HEK293 (cell line): ENCODE measurements around the gene TCTN1.

Experiments used
- PRDM10 ChIP-seq: fragments of 450-650 bp; formaldehyde crosslinking; IDR thresholded peaks from 2 replicates; pipeline ENCODE4 v1.5.1; 2016; ENCODE audit warnings: missing biosample characterization, missing genetic modification characterization
- PRDM2 ChIP-seq: fragments of 450-650 bp; formaldehyde crosslinking; IDR thresholded peaks from 2 replicates; pipeline ENCODE4 v1.5.1; 2016; ENCODE audit warnings: missing biosample characterization, missing genetic modification characterization, borderline replicate concordance
- PRDM4 ChIP-seq: fragments of 450-650 bp; formaldehyde crosslinking; IDR thresholded peaks from 2 replicates; pipeline ENCODE4 v1.5.1; 2017; ENCODE audit warnings: missing biosample characterization, missing genetic modification characterization
- SP7 ChIP-seq: fragments of 450-650 bp; formaldehyde crosslinking; IDR thresholded peaks from 2 replicates; pipeline ENCODE4 v1.5.1; 2016; ENCODE audit warnings: missing biosample characterization, missing genetic modification characterization
- ZBTB1 ChIP-seq: fragments of 450-650 bp; formaldehyde crosslinking; IDR thresholded peaks from 2 replicates; pipeline ENCODE4 v1.5.1; 2016; ENCODE audit warnings: missing biosample characterization, missing genetic modification characterization
- ZNF280C ChIP-seq: fragments of 450-650 bp; formaldehyde crosslinking; IDR thresholded peaks from 2 replicates; pipeline ENCODE4 v1.5.1; 2016; ENCODE audit warnings: missing biosample characterization, missing genetic modification characterization
- ZNF302 ChIP-seq: fragments of 450-650 bp; formaldehyde crosslinking; IDR thresholded peaks from 2 replicates; pipeline ENCODE4 v1.5.1; 2016; ENCODE audit warnings: missing biosample characterization, missing genetic modification characterization, low read depth
- ZNF311 ChIP-seq: fragments of 450-650 bp; formaldehyde crosslinking; IDR thresholded peaks from 2 replicates; pipeline ENCODE4 v1.5.1; 2017; ENCODE audit warnings: missing biosample characterization, missing genetic modification characterization, borderline replicate concordance
- ZNF354C ChIP-seq: fragments of 450-650 bp; formaldehyde crosslinking; IDR thresholded peaks from 2 replicates; pipeline ENCODE4 v1.5.1; 2016; ENCODE audit warnings: missing biosample characterization, missing genetic modification characterization, low read depth, borderline replicate concordance
- ZNF366 ChIP-seq: fragments of 450-650 bp; formaldehyde crosslinking; conservative IDR thresholded peaks from 2 replicates; pipeline ENCODE4 v1.5.1; 2016; ENCODE audit warnings: missing biosample characterization, missing genetic modification characterization
- ZNF416 ChIP-seq: fragments of 450-650 bp; formaldehyde crosslinking; IDR thresholded peaks from 2 replicates; pipeline ENCODE4 v1.5.1; 2016; ENCODE audit warnings: missing biosample characterization, missing genetic modification characterization
- ZNF510 ChIP-seq: fragments of 450-650 bp; formaldehyde crosslinking; IDR thresholded peaks from 2 replicates; pipeline ENCODE4 v1.5.1; 2018; ENCODE audit warnings: mild to moderate bottlenecking, missing genetic modification characterization, missing biosample characterization; ENCODE audit not compliant: insufficient replicate concordance
- ZNF629 ChIP-seq: fragments of 450-650 bp; formaldehyde crosslinking; IDR thresholded peaks from 2 replicates; pipeline ENCODE4 v1.5.1; 2017; ENCODE audit warnings: missing biosample characterization, missing genetic modification characterization
- ZNF654 ChIP-seq: fragments of 450-650 bp; formaldehyde crosslinking; IDR thresholded peaks from 2 replicates; pipeline ENCODE4 v1.5.1; 2016; ENCODE audit warnings: low read depth, missing biosample characterization, missing genetic modification characterization
- ZNF670 ChIP-seq: fragments of 450-650 bp; formaldehyde crosslinking; IDR thresholded peaks from 2 replicates; pipeline ENCODE4 v1.5.1; 2016; ENCODE audit warnings: missing biosample characterization, missing genetic modification characterization, low read depth
- ZSCAN16 ChIP-seq: fragments of 450-650 bp; formaldehyde crosslinking; IDR thresholded peaks from 2 replicates; pipeline ENCODE4 v1.5.1; 2016; ENCODE audit warnings: missing biosample characterization, missing genetic modification characterization
- ZSCAN30 ChIP-seq: fragments of 450-650 bp; IDR thresholded peaks from 2 replicates; pipeline ENCODE4 v1.5.1; 2018; ENCODE audit warnings: missing biosample characterization, mild to moderate bottlenecking, missing genetic modification characterization, moderate library complexity
- TF ChIP-seq, protein P1 (sequence below): fragments of 450-650 bp; formaldehyde crosslinking; IDR thresholded peaks from 2 replicates; pipeline ENCODE4 v1.5.1; 2016; ENCODE audit warnings: missing biosample characterization, missing genetic modification characterization
- TF ChIP-seq, protein P2 (sequence below): sonication (generic); formaldehyde crosslinking; IDR thresholded peaks from 2 replicates; pipeline ENCODE4 v1.8.1; 2022; ENCODE audit warnings: mild to moderate bottlenecking, moderate library complexity, missing genetic modification reagents

Gene TCTN1

GRCh38 chr12:110613771-110614684, at the start of gene TCTN1 (continued):
- TF ChIP-seq, protein P1, sequence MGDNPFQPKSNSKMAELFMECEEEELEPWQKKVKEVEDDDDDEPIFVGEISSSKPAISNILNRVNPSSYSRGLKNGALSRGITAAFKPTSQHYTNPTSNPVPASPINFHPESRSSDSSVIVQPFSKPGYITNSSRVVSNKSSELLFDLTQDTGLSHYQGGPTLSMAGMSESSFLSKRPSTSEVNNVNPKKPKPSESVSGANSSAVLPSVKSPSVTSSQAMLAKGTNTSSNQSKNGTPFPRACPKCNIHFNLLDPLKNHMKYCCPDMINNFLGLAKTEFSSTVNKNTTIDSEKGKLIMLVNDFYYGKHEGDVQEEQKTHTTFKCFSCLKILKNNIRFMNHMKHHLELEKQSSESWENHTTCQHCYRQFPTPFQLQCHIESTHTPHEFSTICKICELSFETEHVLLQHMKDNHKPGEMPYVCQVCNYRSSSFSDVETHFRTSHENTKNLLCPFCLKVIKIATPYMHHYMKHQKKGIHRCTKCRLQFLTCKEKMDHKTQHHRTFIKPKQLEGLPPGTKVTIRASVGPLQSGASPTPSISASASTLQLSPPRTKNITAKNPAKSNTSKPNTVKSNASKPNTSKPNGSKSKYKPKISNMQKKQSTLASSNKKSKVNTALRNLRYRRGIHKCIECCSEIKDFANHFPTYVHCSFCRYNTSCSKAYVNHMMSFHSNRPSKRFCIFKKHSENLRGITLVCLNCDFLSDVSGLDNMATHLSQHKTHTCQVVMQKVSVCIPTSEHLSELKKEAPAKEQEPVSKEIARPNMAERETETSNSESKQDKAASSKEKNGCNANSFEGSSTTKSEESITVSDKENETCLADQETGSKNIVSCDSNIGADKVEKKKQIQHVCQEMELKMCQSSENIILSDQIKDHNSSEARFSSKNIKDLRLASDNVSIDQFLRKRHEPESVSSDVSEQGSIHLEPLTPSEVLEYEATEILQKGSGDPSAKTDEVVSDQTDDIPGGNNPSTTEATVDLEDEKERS = no peak
- TF ChIP-seq PRDM2 = no peak
- TF ChIP-seq ZNF280C (tag by site-specific recombination) = no peak
- TF ChIP-seq ZNF670 (tag by site-specific recombination) = no peak
- peak; percentile 64 for TF ChIP-seq SP7 (tag by site-specific recombination)
- no peak for TF ChIP-seq ZNF354C (tag by site-specific recombination)
- TF ChIP-seq ZBTB1 (tag by site-specific recombination) = no peak
- TF ChIP-seq PRDM4 (tag by site-specific recombination) = no peak
- TF ChIP-seq ZNF510 (tag by site-specific recombination) = no peak
- no peak for TF ChIP-seq ZNF416 (tag by site-specific recombination)
- TF ChIP-seq ZNF302 = no peak
- TF ChIP-seq ZNF629 = peak; percentile 43
- no peak for TF ChIP-seq ZNF311 (tag by site-specific recombination)
- TF ChIP-seq ZNF654 (tag by site-specific recombination) = no peak
- TF ChIP-seq PRDM10 (tag by site-specific recombination) = no peak; the same call in 1 of the 2 replicates
- TF ChIP-seq ZSCAN16 = no peak
- TF ChIP-seq ZNF366 = no peak
- TF ChIP-seq ZSCAN30 (tag by site-specific recombination) = peak; percentile 69; the same call in 1 of the 2 replicates
- TF ChIP-seq, protein P2, sequence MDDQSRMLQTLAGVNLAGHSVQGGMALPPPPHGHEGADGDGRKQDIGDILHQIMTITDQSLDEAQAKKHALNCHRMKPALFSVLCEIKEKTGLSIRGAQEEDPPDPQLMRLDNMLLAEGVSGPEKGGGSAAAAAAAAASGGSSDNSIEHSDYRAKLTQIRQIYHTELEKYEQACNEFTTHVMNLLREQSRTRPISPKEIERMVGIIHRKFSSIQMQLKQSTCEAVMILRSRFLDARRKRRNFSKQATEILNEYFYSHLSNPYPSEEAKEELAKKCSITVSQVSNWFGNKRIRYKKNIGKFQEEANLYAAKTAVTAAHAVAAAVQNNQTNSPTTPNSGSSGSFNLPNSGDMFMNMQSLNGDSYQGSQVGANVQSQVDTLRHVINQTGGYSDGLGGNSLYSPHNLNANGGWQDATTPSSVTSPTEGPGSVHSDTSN (CRISPR knock-in tag) = no peak
